Prostate gland (tissue), 2 donors: ENCODE measurements around the gene SASH1. TPM values are rescaled to one million over a fixed set of nuclear protein-coding genes. Genes with fewer than 3 reads are reported as not detected.

Experiments used
- DNase-seq: peaks from one replicate; pipeline ENCODE4 v3.0.0-alpha.2; 2019; ENCODE audit warnings: low spot score
- H3K27ac ChIP-seq, 2 donors: fragments of 200-600 bp; sonication (generic); 2 replicates each; pipeline ENCODE4 v1.5.1; 2017 to 2019
- H3K27me3 ChIP-seq: fragments of 200-600 bp; sonication (generic); replicated peaks from 2 replicates; pipeline ENCODE4 v1.5.1; 2019; ENCODE audit not compliant: insufficient read depth
- H3K36me3 ChIP-seq, 2 donors: fragments of 200-600 bp; sonication (generic); 1 replicate in 1 of 2; 2 replicates in 1 of 2; pipeline versions ENCODE4 v1.5.1 to v1.8.1; 2017 to 2019
- H3K4me1 ChIP-seq: fragments of 200-600 bp; sonication (generic); replicated peaks from 2 replicates; pipeline ENCODE4 v1.5.1; 2019
- H3K4me3 ChIP-seq, 2 donors: fragments of 200-600 bp; sonication (generic); 2 replicates each; pipeline ENCODE4 v1.5.1; 2017 to 2019
- H3K9me3 ChIP-seq: fragments of 200-600 bp; sonication (generic); 2 replicates; pipeline ENCODE4 v1.5.1; 2017
- POLR2A ChIP-seq: fragments of 450-650 bp; IDR thresholded peaks from one replicate; pipeline ENCODE4 v1.6.1; 2016; ENCODE audit warnings: antibody characterized with exemption, mild to moderate bottlenecking
- POLR2AphosphoS5 ChIP-seq: sonication (generic); formaldehyde crosslinking; IDR thresholded peaks from one replicate; pipeline ENCODE4 v1.6.1; 2017; ENCODE audit warnings: antibody characterized with exemption
- WGBS: methylation state at CpG from one replicate; pipeline ENCODE4 v1.1.5; 2018; 5-methylcytosine and 5-hydroxymethylcytosine counted together
- intact Hi-C: fragments of 100-400 bp; cut with DNase I; formaldehyde crosslinking; loops from one replicate; pipeline ENCODE4 v1.14.2; 2022
- total RNA-seq, 2 donors: library from RNA; depleted of rRNA; stranded (reverse); fragments of >200 nt; gene quantifications; one replicate each; pipeline ENCODE4 v1.1.0, GENCODE V29; 2016
- TF ChIP-seq, protein P1 (sequence below), 4 experiments: fragments of 200-600 bp in 2 of 4; fragments of 450-650 bp in 2 of 4; sonication (generic) in 2 of 4; IDR thresholded peaks; 1 replicate in 3 of 4; 2 replicates in 1 of 4; pipeline ENCODE4 v1.5.1; 2016 to 2019; ENCODE audit warnings: antibody characterized with exemption in 4 of 4, mild to moderate bottlenecking in 2 of 4, moderate library complexity in 2 of 4

Gene SASH1
- total RNA-seq, 2 donors from 2014 or later: 34.3 to 48.6 TPM

DNA sequence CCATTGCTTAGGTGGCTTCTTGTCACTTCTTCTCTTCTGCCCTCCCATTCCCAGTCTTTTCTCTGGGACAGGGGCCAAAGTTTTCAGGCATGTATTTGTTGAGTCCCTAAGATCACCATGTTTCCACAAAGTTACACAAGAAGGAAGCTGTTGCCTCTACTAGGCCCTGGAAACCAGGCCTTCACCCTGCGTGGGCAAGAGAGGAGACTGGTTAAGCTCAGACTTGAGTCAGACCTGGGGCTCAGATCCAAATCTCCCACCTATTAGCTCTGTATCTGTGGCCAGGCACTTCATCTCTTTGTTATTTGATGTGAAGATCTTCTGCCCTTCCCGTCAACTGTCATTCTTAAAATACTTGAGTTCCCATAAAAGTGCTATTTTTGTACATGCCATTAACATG, 154.6 kb downstream of the SASH1 start:
- DNase-seq: no peak
- 65% methylated on average over 2 of the region's 2 CpGs for WGBS
- Histone ChIP-seq H3K4me1 (no peaks in the 10 kb centered on the region), H3K27me3 (no peaks in the 10 kb centered on the region), H3K9me3 (no peaks in the 10 kb centered on the region), H3K27ac (no peak overlapping the region), H3K4me3 (no peak overlapping the region), H3K36me3 (no peaks in the 10 kb centered on the region)
- intact Hi-C loops: no loop called here
- TF ChIP-seq POLR2A: no peak

DNA sequence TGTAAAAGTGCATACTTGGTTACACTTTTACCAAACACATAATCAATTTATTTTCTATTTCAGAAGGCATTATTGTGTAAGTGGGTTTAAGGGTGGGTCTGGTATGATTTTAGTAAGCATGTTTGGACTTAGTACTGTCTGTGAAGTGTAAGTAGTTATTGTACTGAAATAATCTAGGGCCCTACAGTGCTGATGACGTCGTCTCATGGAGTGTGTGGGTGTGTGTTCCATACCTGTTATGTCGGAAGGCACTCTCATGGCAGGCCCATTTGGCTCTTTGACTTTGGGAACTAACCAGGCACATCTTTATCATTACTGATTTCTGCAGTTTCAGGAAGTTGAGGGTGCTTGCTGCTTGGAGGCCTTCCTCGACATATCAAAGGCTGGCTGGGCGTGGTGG, 155.1 kb downstream of the SASH1 start:
- intact Hi-C loops: no loop called here
- Histone ChIP-seq H3K36me3 (no peaks in the 10 kb centered on the region), H3K27me3 (no peaks in the 10 kb centered on the region), H3K4me3 (no peak overlapping the region), H3K4me1 (no peaks in the 10 kb centered on the region), H3K27ac (no peak overlapping the region), H3K9me3 (no peaks in the 10 kb centered on the region)
- DNase-seq: no peak
- WGBS: 99% methylated on average over 5 of the region's 5 CpGs
- TF ChIP-seq POLR2AphosphoS5: no peak

DNA sequence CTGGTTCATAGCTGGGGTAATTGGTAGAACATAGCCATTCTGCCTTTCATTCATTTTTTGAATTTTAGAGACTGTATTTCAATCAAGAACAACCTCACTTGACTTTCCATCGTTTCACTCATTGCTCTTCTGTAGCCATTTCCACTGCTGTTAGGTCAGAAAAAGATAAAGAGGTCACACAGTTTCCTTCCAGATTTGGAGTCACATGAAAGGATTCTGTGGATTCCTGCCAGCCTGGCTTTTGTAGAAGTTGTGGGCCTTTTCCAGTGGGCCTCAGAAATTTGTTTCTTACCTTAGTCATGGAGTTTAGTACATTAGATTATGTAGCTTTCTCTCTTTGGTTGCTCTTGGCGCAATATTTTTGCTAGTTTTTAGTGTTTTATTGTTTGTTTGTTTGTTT, 157.8 kb downstream of the SASH1 start:
- TF ChIP-seq, protein P1, sequence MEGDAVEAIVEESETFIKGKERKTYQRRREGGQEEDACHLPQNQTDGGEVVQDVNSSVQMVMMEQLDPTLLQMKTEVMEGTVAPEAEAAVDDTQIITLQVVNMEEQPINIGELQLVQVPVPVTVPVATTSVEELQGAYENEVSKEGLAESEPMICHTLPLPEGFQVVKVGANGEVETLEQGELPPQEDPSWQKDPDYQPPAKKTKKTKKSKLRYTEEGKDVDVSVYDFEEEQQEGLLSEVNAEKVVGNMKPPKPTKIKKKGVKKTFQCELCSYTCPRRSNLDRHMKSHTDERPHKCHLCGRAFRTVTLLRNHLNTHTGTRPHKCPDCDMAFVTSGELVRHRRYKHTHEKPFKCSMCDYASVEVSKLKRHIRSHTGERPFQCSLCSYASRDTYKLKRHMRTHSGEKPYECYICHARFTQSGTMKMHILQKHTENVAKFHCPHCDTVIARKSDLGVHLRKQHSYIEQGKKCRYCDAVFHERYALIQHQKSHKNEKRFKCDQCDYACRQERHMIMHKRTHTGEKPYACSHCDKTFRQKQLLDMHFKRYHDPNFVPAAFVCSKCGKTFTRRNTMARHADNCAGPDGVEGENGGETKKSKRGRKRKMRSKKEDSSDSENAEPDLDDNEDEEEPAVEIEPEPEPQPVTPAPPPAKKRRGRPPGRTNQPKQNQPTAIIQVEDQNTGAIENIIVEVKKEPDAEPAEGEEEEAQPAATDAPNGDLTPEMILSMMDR (IDR thresholded peaks at IDR 0.05): no peak
- TF ChIP-seq POLR2AphosphoS5 (no peak), POLR2A (no peak)
- H3K9me3 ChIP-seq: no peaks in the 10 kb centered on the region
- 88% methylated on average over 2 of the region's 2 CpGs for WGBS
- H3K4me1 ChIP-seq: no peaks in the 10 kb centered on the region
- H3K27me3 ChIP-seq: no peaks in the 10 kb centered on the region
- no peak overlapping the region for H3K4me3 ChIP-seq
- DNase-seq: no peak
- intact Hi-C loops: no loop called here
- no peaks in the 10 kb centered on the region for H3K36me3 ChIP-seq
- H3K27ac ChIP-seq: no peak overlapping the region

DNA sequence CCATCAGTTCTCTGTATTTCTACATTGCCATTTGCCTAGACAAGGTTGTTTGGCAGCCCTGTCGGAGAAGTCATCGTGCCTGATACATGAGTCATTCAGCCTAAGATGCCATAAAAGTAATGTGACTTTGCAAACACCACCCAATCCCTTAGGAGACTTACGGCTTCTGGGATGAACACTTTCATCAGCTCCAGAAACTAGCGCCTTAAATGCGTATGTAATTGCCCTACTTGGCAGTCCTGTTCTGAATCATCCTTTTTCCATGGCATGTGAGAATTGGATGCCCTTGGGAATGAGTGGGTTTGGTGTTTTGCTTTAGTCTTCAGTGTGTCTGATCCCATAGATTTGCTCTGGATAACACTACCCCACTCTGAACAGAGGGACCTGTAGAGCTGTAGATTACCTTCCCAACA, 158.5 kb downstream of the SASH1 start:
- Histone ChIP-seq H3K36me3 (no peaks in the 10 kb centered on the region), H3K27me3 (no peaks in the 10 kb centered on the region), H3K4me1 (no peaks in the 10 kb centered on the region), H3K4me3 (no peak overlapping the region), H3K27ac (no peak overlapping the region), H3K9me3 (no peaks in the 10 kb centered on the region)
- intact Hi-C loops: no loop called here
- TF ChIP-seq POLR2A: no peak
- TF ChIP-seq, protein P1 (IDR thresholded peaks at IDR 0.05): no peak
- TF ChIP-seq POLR2AphosphoS5: peak; percentile 27
- DNase-seq: no peak
- 63% methylated on average over 5 of the region's 5 CpGs for WGBS

DNA sequence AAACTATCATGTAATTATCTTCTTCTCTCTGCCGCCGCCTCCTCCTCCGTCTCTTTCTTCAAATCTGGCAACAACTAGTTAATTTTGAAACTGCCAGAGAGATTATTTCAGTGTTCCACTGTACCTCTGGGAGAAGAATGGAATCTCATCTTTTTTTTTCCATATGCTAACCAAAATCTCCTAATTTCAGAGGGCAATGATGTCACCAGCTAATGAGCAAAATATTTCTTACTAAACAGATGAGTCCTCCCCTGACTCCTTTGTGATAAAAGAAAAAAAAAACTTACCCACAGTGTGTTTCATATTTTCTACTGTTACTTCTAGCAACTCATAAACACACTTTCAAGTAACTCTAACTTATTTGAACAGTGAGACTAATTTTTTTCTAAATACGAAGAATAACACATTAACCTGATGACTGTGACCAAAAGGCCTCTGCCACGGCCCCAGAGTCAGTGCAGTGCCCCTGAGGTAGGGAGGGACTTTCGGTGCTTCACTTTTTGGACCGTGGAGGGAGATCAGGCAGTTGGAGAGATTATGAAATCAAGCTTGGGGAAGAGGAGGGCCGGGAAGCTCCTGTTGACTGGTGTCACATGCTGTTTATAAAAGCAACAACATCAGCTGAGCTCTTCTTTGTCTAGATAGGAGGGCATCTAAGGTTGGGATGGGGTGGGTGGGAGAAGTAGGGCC, 159.6 kb downstream of the SASH1 start:
- Histone ChIP-seq H3K9me3 (no peaks in the 10 kb centered on the region), H3K27ac (no peak overlapping the region), H3K27me3 (no peaks in the 10 kb centered on the region), H3K4me1 (no peaks in the 10 kb centered on the region), H3K4me3 (no peak overlapping the region), H3K36me3 (no peaks in the 10 kb centered on the region)
- DNase-seq: no peak
- TF ChIP-seq POLR2A: no peak
- TF ChIP-seq, protein P1 (IDR thresholded peaks at IDR 0.05): no peak
- no peak for TF ChIP-seq POLR2AphosphoS5
- WGBS: 73% methylated on average over 8 of the region's 8 CpGs
- intact Hi-C loops: no loop called here

DNA sequence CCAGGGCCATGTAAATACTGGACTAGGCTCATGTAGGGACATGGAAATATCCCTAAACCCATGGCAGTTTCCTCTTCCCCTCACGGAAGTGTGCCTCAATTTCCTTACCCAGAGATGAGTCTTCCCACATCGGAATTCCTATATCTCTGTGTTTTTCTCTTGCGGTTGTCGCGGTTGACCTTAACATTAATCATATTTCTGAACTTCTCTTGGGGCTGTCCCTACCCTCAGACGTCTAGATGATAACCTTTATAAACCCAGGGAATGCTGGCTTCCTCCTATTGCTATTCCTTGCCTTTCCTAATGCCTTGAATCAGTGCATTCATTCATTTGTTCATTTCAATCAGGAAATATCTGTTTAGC, 160.1 kb downstream of the SASH1 start:
- H3K27me3 ChIP-seq: no peaks in the 10 kb centered on the region
- no peaks in the 10 kb centered on the region for H3K36me3 ChIP-seq
- 79% methylated on average over 6 of the region's 6 CpGs for WGBS
- no peak for DNase-seq
- TF ChIP-seq POLR2AphosphoS5 (no peak), POLR2A (no peak)
- TF ChIP-seq, protein P1 (IDR thresholded peaks at IDR 0.05): no peak
- no peaks in the 10 kb centered on the region for H3K4me1 ChIP-seq
- no peak overlapping the region for H3K27ac ChIP-seq
- H3K4me3 ChIP-seq: no peak overlapping the region
- intact Hi-C loops: no loop called here
- H3K9me3 ChIP-seq: no peaks in the 10 kb centered on the region
